Endothelial cell of umbilical vein (primary cell): ENCODE data around the gene LIME1. TPM values are rescaled to one million over a fixed set of nuclear protein-coding genes. Genes with fewer than 3 reads are reported as not detected.

Source experiments
- BruUV-seq: library from RNA; stranded (reverse); fragments of 400-500 nt; replicated peaks from 2 replicates; lab custom pipeline; 2021; lab: Mats Ljungman, UMichigan
- CTCF ChIA-PET: fragments of 300-600, 350-600 bp; sonication (Branson Sonifier 250); formaldehyde crosslinking; loops from one replicate; lab custom pipeline; 2021; ENCODE audit warnings: antibody characterized with exemption, inconsistent platforms; lab: Charles Lee
- POLR2A ChIA-PET: fragments of 300-600, 350-600 bp; sonication (Branson Sonifier 250); formaldehyde crosslinking; loops from one replicate; lab custom pipeline; 2021; ENCODE audit warnings: antibody characterized with exemption, inconsistent platforms; lab: Charles Lee
- DNase-seq: peaks from one replicate; pipeline ENCODE4 v3.0.0-alpha.2; 2011; ENCODE audit warnings: low read depth, low spot score
- FAIRE-seq: peaks from 2 replicates; lab custom pipeline; 2011; peaks lifted over from hg19 to GRCh38; lab: Jason Lieb, UNC
- H2AFZ ChIP-seq: 2 replicates; pipeline ENCODE4 v1.6.0; 2012; ENCODE audit warnings: low read depth, low read length, control low read depth, inconsistent platforms
- H3K27ac ChIP-seq: 2 replicates; pipeline ENCODE4 v1.5.1; 2011; ENCODE audit warnings: low read depth, mild to moderate bottlenecking, control low read depth, low read length, moderate library complexity; ENCODE audit not compliant: insufficient read depth
- H3K27me3 ChIP-seq, 2 experiments: 2 replicates each; pipeline versions ENCODE4 v1.6.0 to v1.6.1; 2011; ENCODE audit warnings: low read length in 2 of 2, mixed read lengths in 1 of 2; ENCODE audit not compliant: control insufficient read depth in 2 of 2, insufficient read depth in 2 of 2
- H3K36me3 ChIP-seq, 2 experiments: 2 replicates in 1 of 2; 3 replicates in 1 of 2; pipeline ENCODE4 v1.5.1; 2011; ENCODE audit warnings: low read length in 2 of 2, mild to moderate bottlenecking in 1 of 2, moderate library complexity in 1 of 2; ENCODE audit not compliant: control insufficient read depth in 2 of 2, insufficient read depth in 2 of 2; ENCODE audit errors: extremely low read depth in 1 of 2
- H3K4me1 ChIP-seq: 3 replicates; pipeline ENCODE4 v1.5.1; 2011; ENCODE audit warnings: mild to moderate bottlenecking, low read length; ENCODE audit not compliant: control insufficient read depth, insufficient read depth; ENCODE audit errors: extremely low read depth
- H3K4me2 ChIP-seq: 2 replicates; pipeline ENCODE4 v1.6.1; 2011; ENCODE audit warnings: low read length, control low read depth, mixed read lengths; ENCODE audit not compliant: insufficient read depth
- H3K4me3 ChIP-seq, 3 experiments: fragments of 200-600 bp in 1 of 3; sonication (generic), shearing (Covaris generic) in 1 of 3; replicated peaks in 1 of 3; 2 replicates each; pipeline ENCODE4 v1.5.1; 2011 to 2016; ENCODE audit warnings: control low read depth in 3 of 3, low read length in 3 of 3, mild to moderate bottlenecking in 2 of 3, inconsistent platforms in 1 of 3, low read depth in 1 of 3, moderate library complexity in 1 of 3; ENCODE audit not compliant: insufficient read depth in 1 of 3
- H3K79me2 ChIP-seq: 2 replicates; pipeline ENCODE4 v1.6.0; 2012; ENCODE audit warnings: low read length, inconsistent platforms; ENCODE audit not compliant: control insufficient read depth, insufficient read depth
- H3K9ac ChIP-seq: replicated peaks from 2 replicates; pipeline ENCODE3; 2011; ENCODE audit warnings: low read length, control low read depth; ENCODE audit not compliant: insufficient read depth; ENCODE audit errors: extremely low read depth
- H3K9me1 ChIP-seq: replicated peaks from 3 replicates; pipeline ENCODE4 v1.6.0; 2011; ENCODE audit warnings: mild to moderate bottlenecking, low read length; ENCODE audit not compliant: control insufficient read depth, insufficient read depth; ENCODE audit errors: extremely low read depth
- H3K9me3 ChIP-seq: replicated peaks from 2 replicates; pipeline ENCODE4 v1.5.1; 2012; ENCODE audit warnings: low read length, inconsistent platforms; ENCODE audit not compliant: control insufficient read depth, insufficient read depth
- H4K20me1 ChIP-seq: replicated peaks from 2 replicates; pipeline ENCODE3; 2011; ENCODE audit warnings: mild to moderate bottlenecking, low read length; ENCODE audit not compliant: control insufficient read depth, insufficient read depth; ENCODE audit errors: extremely low read depth
- EZH2 ChIP-seq: IDR thresholded peaks from 2 replicates; pipeline ENCODE4 v1.6.1; 2012; ENCODE audit warnings: borderline replicate concordance, low read depth, mild to moderate bottlenecking, moderate library complexity, low read length, inconsistent platforms; ENCODE audit not compliant: severe bottlenecking
- FOS ChIP-seq: IDR thresholded peaks from 2 replicates; pipeline ENCODE4 v1.6.1; 2011; ENCODE audit warnings: mild to moderate bottlenecking, low read length, moderate library complexity, borderline replicate concordance; ENCODE audit not compliant: insufficient read depth
- JUN ChIP-seq: IDR thresholded peaks from 2 replicates; pipeline ENCODE4 v1.6.1; 2011; ENCODE audit warnings: borderline replicate concordance, low read depth; ENCODE audit not compliant: insufficient read length, insufficient read depth
- POLR2AphosphoS5 ChIP-seq: IDR thresholded peaks from 2 replicates; pipeline ENCODE4 v1.6.1; 2012; ENCODE audit warnings: low read depth, mild to moderate bottlenecking, control low read depth, low read length, moderate library complexity; ENCODE audit not compliant: insufficient read depth
- dilution Hi-C: fragments of 300-500 bp; cut with MboI; formaldehyde crosslinking; loops from one replicate; pipeline ENCODE4 v1.15.0; 2019; ENCODE audit warnings: low sequenced_read_pairs; ENCODE audit not compliant: extremely low pct_ligation_motif_present
- intact Hi-C: fragments of 100-400 bp; cut with micrococcal nuclease; formaldehyde crosslinking; loops from one replicate; pipeline ENCODE4 v1.10.0; 2022
- polyA plus RNA-seq, 4 experiments: library from polyadenylated mRNA; depleted of rRNA in 3 of 4; stranded (reverse) in 3 of 4; unstranded in 1 of 4; fragments of >200 nt; gene quantifications; 2 replicates each; pipeline versions ENCODE4 v1.2.1 to v1.2.3, GENCODE V29; 2011 to 2012; ENCODE audit warnings: missing spikeins in 1 of 4
- total RNA-seq: library from RNA; stranded (reverse); gene quantifications from 2 replicates; pipeline ENCODE4 v1.2.3, GENCODE V29; 2021
- TF ChIP-seq, protein P1 (sequence below), 2 donors: IDR thresholded peaks; 1 replicate in 1 of 2; 2 replicates in 1 of 2; pipeline ENCODE4 v1.5.1; 2011; ENCODE audit warnings: low read length in 2 of 2, mild to moderate bottlenecking in 2 of 2, moderate library complexity in 2 of 2, control low read depth in 1 of 2, inconsistent platforms in 1 of 2, low read depth in 1 of 2; ENCODE audit not compliant: insufficient read depth in 1 of 2; ENCODE audit errors: extremely low read depth in 1 of 2

Gene LIME1
- total and polyA plus RNA-seq, 2 donors (not counting 3 experiments of a cell fraction or from before 2014, with no cell fraction given): 10.7 to 12.2 TPM

DNA sequence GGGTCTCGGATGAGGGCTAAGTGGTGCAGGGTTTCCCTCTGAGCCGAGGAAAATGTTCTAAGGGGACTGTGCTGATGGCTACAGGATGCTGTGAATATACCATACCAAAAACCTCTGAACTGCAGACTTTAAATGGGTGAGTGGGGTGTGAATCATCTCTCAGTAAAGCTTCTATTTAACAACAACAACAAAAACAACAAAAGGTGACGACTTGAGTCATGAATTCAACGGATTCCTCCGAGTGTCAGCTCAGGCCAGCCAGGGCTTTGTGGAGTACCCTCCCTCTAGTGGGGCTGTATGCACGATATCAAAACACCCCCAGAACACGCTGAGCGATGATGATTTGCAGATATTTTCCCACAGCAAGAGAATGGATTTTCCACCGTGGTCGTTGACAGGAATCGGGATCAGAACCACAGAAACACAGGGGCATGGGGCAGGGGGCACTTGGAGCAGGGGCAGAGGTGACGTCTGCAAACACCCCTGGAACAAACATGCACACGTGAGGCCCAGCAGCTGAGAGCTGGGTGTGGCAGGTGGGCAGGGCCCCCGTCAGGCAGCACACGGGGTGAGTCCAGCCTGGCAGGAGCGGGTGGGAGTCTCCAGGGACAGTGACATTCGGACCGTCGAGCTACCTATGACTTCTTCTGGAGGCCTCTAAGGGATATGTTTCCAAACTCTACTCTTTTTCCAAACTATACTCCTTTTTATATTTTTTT lies 41.7 kb downstream of the LIME1 start:
- Histone ChIP-seq H2AFZ (no peak overlapping the region), H3K9me1 (no peaks in the 10 kb centered on the region), H3K4me2 (no peak overlapping the region), H3K79me2 (no peaks in the 10 kb centered on the region), H3K9ac (no peak overlapping the region), H3K4me1 (peaks cover 6% of the 10 kb centered on the region), H3K36me3 (no peaks in the 10 kb centered on the region), H3K27me3 (no peaks in the 10 kb centered on the region), H3K27ac (no peak overlapping the region), H3K4me3 (no peak overlapping the region), H3K9me3 (no peaks in the 10 kb centered on the region), H4K20me1 (no peaks in the 10 kb centered on the region)
- intact Hi-C loops (no loop called here), dilution Hi-C loops (no loop called here)
- no peak for DNase-seq
- POLR2A ChIA-PET: no interaction called here
- TF ChIP-seq EZH2: no peak
- no peak for TF ChIP-seq POLR2AphosphoS5
- no peak for TF ChIP-seq JUN
- TF ChIP-seq FOS: no peak
- TF ChIP-seq, protein P1, sequence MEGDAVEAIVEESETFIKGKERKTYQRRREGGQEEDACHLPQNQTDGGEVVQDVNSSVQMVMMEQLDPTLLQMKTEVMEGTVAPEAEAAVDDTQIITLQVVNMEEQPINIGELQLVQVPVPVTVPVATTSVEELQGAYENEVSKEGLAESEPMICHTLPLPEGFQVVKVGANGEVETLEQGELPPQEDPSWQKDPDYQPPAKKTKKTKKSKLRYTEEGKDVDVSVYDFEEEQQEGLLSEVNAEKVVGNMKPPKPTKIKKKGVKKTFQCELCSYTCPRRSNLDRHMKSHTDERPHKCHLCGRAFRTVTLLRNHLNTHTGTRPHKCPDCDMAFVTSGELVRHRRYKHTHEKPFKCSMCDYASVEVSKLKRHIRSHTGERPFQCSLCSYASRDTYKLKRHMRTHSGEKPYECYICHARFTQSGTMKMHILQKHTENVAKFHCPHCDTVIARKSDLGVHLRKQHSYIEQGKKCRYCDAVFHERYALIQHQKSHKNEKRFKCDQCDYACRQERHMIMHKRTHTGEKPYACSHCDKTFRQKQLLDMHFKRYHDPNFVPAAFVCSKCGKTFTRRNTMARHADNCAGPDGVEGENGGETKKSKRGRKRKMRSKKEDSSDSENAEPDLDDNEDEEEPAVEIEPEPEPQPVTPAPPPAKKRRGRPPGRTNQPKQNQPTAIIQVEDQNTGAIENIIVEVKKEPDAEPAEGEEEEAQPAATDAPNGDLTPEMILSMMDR (IDR thresholded peaks at IDR 0.05; ENCODE audit: extremely low read depth in 1 of 2, insufficient read depth in 1 of 2, low read depth in 1 of 2, low read length in 2 of 2): no peak
- FAIRE-seq: peak; percentile 82
- no TSS peak for BruUV-seq
- CTCF ChIA-PET: interaction anchor here (1.1 to 1.8 kb wide), 5 partner anchors 8 to 202 kb away, joined by 3 to 5 read pairs (median 4); partner anchors contain the start of gene PRPF6
